ENCODE data around the gene SPIRE2.

SPIRE2 gene

GRCh38 chr16:89880477-89881367 is 52.4 kb downstream of the SPIRE2 start:
- no peak for TF ChIP-seq CTCF (IDR thresholded peaks at IDR 0.05)

GRCh38 chr16:89881368-89881730 is 53.1 kb downstream of the SPIRE2 start:
- TF ChIP-seq CTCF (IDR thresholded peaks at IDR 0.05), result no peak

DNA sequence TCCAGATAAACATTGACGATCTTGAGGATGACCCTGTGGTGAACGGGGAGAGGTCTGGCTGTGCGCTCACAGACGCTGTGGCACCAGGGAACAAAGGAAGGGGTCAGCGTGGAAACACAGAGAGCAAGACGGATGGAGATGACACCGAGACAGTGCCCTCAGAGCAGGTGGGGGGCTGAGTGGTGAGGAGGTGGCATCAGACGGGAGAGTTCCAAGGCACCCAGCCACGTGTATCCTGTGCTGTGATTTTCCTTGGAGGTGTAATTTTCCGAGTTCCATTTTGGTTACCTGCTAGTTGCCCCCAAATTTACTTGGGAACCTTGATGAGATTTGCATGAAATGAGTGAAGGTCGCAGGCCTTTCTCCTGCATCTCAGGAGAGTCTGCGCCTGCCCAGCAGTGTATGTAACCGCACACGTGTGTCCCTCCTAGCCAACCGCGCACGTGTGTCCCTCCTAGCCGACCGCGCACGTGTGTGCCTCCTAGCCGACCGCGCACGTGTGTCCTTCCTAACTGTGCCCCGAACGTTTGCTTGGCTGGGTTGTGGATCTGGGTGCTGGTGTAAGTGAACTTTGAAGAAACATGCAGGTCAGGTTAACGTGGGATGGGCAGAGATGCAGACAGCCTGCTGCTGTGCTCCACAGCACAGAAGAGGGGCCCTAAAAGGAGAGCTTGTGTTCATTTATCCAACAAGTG is 55.2 kb downstream of the SPIRE2 start:
- no peak for TF ChIP-seq CTCF (IDR thresholded peaks at IDR 0.05)

DNA sequence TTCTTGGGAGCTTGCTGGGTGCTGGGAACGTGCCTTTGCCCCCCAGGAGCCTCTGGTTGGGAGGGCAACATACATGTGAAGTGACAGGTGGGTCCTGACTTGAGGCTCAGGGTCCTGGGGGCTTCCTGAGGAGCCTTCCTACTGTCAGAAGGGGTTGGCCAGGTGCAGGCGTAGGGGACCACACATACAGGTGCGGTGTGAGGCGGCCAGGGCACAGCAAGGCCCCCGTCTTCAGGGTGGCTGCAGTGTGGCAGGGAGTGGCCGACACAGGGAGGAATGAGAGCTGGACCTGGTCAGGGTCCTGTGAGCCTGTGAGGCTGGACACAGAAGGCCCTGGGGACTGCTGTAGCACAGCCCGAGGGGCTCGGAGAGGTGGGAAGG is 55.8 kb downstream of the SPIRE2 start:
- TF ChIP-seq CTCF (IDR thresholded peaks at IDR 0.05), result no peak

- TF ChIP-seq CTCF (IDR thresholded peaks at IDR 0.05), result no peak
These were observed 59.0 kb downstream of the SPIRE2 start for GRCh38 chr16:89887243-89887642.

GRCh38 chr16:89890200-89890599 is 61.9 kb downstream of the SPIRE2 start:
- no peak for TF ChIP-seq CTCF (IDR thresholded peaks at IDR 0.05)

- no peak for TF ChIP-seq CTCF (IDR thresholded peaks at IDR 0.05)
These were observed 62.8 kb downstream of the SPIRE2 start for GRCh38 chr16:89890886-89891657.

Measured in LNCAP (cell line).